AG04450 (cell line): Measurements from ENCODE around the gene AP3S1. TPM values are rescaled to one million over a fixed set of nuclear protein-coding genes. Genes with fewer than 3 reads are reported as not detected.
A peak's percentile ranks its signal among the peaks of the same experiment; 100 is the strongest.

Source experiments
- CTCF ChIA-PET: fragments of 300-600, 350-600 bp; formaldehyde crosslinking; extraction: SDS; loops from one replicate; lab custom pipeline; 2022; ENCODE audit warnings: antibody characterized with exemption, inconsistent platforms; lab: Charles Lee
- POLR2A ChIA-PET: fragments of 350-600 bp; formaldehyde crosslinking; extraction: SDS; loops from one replicate; lab custom pipeline; 2021; ENCODE audit warnings: antibody characterized with exemption, inconsistent platforms; lab: Yijun Ruan, JAX
- DNase-seq: peaks from one replicate; pipeline ENCODE4 v3.0.0-alpha.2; 2011; ENCODE audit warnings: low read depth, low spot score
- H3K27ac ChIP-seq: one replicate; pipeline ENCODE4 v1.5.1; 2012; ENCODE audit warnings: low read depth, low read length, control low read depth
- H3K27me3 ChIP-seq: one replicate; pipeline ENCODE4 v1.6.0; 2012; ENCODE audit warnings: low read length; ENCODE audit not compliant: control insufficient read depth, insufficient read depth
- H3K4me3 ChIP-seq: 2 replicates; pipeline ENCODE4 v1.5.1; 2011; ENCODE audit warnings: mild to moderate bottlenecking, low read depth, low read length, control low read depth
- H3K9me3 ChIP-seq: 2 replicates; pipeline ENCODE4 v1.5.1; 2012; ENCODE audit warnings: low read length; ENCODE audit not compliant: control insufficient read depth, insufficient read depth
- CTCF ChIP-seq: IDR thresholded peaks from 2 replicates; pipeline ENCODE4 v1.5.1; 2011; ENCODE audit warnings: low read depth, low read length, control low read depth, inconsistent platforms
- polyA plus RNA-seq: library from polyadenylated mRNA; depleted of rRNA; stranded (reverse); fragments of >200 nt; gene quantifications from 2 replicates; pipeline ENCODE4 v1.2.3, GENCODE V29; 2011

The AP3S1 gene
- polyA plus RNA-seq, 1 experiment, result 171 TPM

GRCh38 chr5:115932991-115933390 lies 91.3 kb downstream of the AP3S1 start:
- ChIA-PET CTCF (interaction anchor here (1.2 kb wide), 1 partner anchor 17 kb away, joined by 3 read pairs; no protein-coding TSS in a partner anchor), POLR2A (no interaction called here)
- no peak for TF ChIP-seq CTCF
- Histone ChIP-seq H3K27ac (no peak overlapping the region), H3K9me3 (no peaks in the 10 kb centered on the region), H3K4me3 (no peak overlapping the region), H3K27me3 (no peaks in the 10 kb centered on the region)
- no peak for DNase-seq

- no peaks in the 10 kb centered on the region for H3K27me3 ChIP-seq
- CTCF ChIA-PET, result no interaction called here
- H3K9me3 ChIP-seq, result no peaks in the 10 kb centered on the region
- H3K27ac ChIP-seq, result no peak overlapping the region
- no peak for TF ChIP-seq CTCF
- POLR2A ChIA-PET, result no interaction called here
- no peak overlapping the region for H3K4me3 ChIP-seq
- no peak for DNase-seq
Measured at GRCh38 chr5:115934388-115934974, 92.7 kb downstream of the AP3S1 start.

GRCh38 chr5:115936031-115936430 lies 94.3 kb downstream of the AP3S1 start:
- no peaks in the 10 kb centered on the region for H3K27me3 ChIP-seq
- H3K4me3 ChIP-seq, result no peak overlapping the region
- TF ChIP-seq CTCF, result no peak
- no peak overlapping the region for H3K27ac ChIP-seq
- ChIA-PET POLR2A (no interaction called here), CTCF (no interaction called here)
- DNase-seq, result no peak
- H3K9me3 ChIP-seq, result no peaks in the 10 kb centered on the region

- no peak overlapping the region for H3K4me3 ChIP-seq
- no peak for DNase-seq
- H3K9me3 ChIP-seq, result no peaks in the 10 kb centered on the region
- H3K27me3 ChIP-seq, result no peaks in the 10 kb centered on the region
- no peak overlapping the region for H3K27ac ChIP-seq
- no peak for TF ChIP-seq CTCF
- CTCF ChIA-PET, result interaction anchor here (0.6 to 1.2 kb wide), 5 partner anchors 9 to 281 kb away, joined by 3 read pairs; no protein-coding TSS in a partner anchor
- POLR2A ChIA-PET, result no interaction called here
Measured at GRCh38 chr5:115939059-115939458, 97.3 kb downstream of the AP3S1 start.

GRCh38 chr5:115940080-115940810 lies 98.5 kb downstream of the AP3S1 start:
- peak overlapping the region; percentile 57 for H3K27ac ChIP-seq
- DNase-seq, result no peak
- POLR2A ChIA-PET, result interaction anchor here (0.6 kb wide), 1 partner anchor 20 kb away, joined by 4 read pairs; no protein-coding TSS in a partner anchor
- no peaks in the 10 kb centered on the region for H3K9me3 ChIP-seq
- H3K27me3 ChIP-seq, result no peaks in the 10 kb centered on the region
- no peak overlapping the region for H3K4me3 ChIP-seq
- CTCF ChIA-PET, result interaction anchor here (1.1 kb wide), 1 partner anchor 128 kb away, joined by 3 read pairs; no protein-coding TSS in a partner anchor
- TF ChIP-seq CTCF, result no peak
